AG04450 (cell line): ENCODE results near the gene ATP4B. TPM values are rescaled to one million over a fixed set of nuclear protein-coding genes. Genes with fewer than 3 reads are reported as not detected.

Experiments used
- CTCF ChIA-PET: fragments of 300-600, 350-600 bp; formaldehyde crosslinking; extraction: SDS; loops from one replicate; lab custom pipeline; 2022; ENCODE audit warnings: antibody characterized with exemption, inconsistent platforms; lab: Charles Lee
- POLR2A ChIA-PET: fragments of 350-600 bp; formaldehyde crosslinking; extraction: SDS; loops from one replicate; lab custom pipeline; 2021; ENCODE audit warnings: antibody characterized with exemption, inconsistent platforms; lab: Yijun Ruan, JAX
- DNase-seq: peaks from one replicate; pipeline ENCODE4 v3.0.0-alpha.2; 2011; ENCODE audit warnings: low read depth, low spot score
- H3K27ac ChIP-seq: one replicate; pipeline ENCODE4 v1.5.1; 2012; ENCODE audit warnings: low read depth, low read length, control low read depth
- H3K27me3 ChIP-seq: one replicate; pipeline ENCODE4 v1.6.0; 2012; ENCODE audit warnings: low read length; ENCODE audit not compliant: control insufficient read depth, insufficient read depth
- H3K4me3 ChIP-seq: 2 replicates; pipeline ENCODE4 v1.5.1; 2011; ENCODE audit warnings: mild to moderate bottlenecking, low read depth, low read length, control low read depth
- H3K9me3 ChIP-seq: 2 replicates; pipeline ENCODE4 v1.5.1; 2012; ENCODE audit warnings: low read length; ENCODE audit not compliant: control insufficient read depth, insufficient read depth
- CTCF ChIP-seq: IDR thresholded peaks from 2 replicates; pipeline ENCODE4 v1.5.1; 2011; ENCODE audit warnings: low read depth, low read length, control low read depth, inconsistent platforms
- polyA plus RNA-seq: library from polyadenylated mRNA; depleted of rRNA; stranded (reverse); fragments of >200 nt; gene quantifications from 2 replicates; pipeline ENCODE4 v1.2.3, GENCODE V29; 2011

ATP4B gene
- polyA plus RNA-seq, 1 experiment: not detected

- Histone ChIP-seq H3K4me3 (no peak overlapping the region), H3K9me3 (no peaks in the 10 kb centered on the region; the same call in none of the 2 replicates), H3K27me3 (no peaks in the 10 kb centered on the region), H3K27ac (no peak overlapping the region)
- TF ChIP-seq CTCF: no peak
- no peak for DNase-seq
- ChIA-PET POLR2A (no interaction called here), CTCF (no interaction called here)
Observed at GRCh38 chr13:113642563-113642962, 15.4 kb downstream of the ATP4B start.

DNA sequence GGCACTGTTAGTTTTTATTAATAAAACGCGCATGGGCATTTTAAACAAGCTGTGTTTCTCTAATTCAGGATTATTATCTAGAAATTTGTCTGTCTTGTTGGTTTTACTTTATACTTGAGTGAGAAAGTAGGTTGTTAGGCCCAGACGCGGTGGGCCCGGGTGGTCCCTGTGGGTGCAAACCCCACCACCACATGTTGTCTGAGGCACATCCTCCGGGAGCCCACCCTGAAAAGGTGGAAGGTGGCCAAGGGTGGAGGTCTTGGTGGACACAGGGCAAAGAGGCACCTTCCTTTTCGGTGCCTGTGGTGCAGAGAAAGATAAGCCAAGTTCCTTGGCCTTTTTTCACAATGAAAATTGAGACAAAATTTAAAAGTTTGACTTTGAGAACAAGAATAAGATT, 16.6 kb downstream of the ATP4B start:
- Histone ChIP-seq H3K27me3 (no peaks in the 10 kb centered on the region), H3K4me3 (no peak overlapping the region), H3K27ac (no peak overlapping the region), H3K9me3 (no peaks in the 10 kb centered on the region; the same call in none of the 2 replicates)
- no peak for DNase-seq
- ChIA-PET CTCF (interaction anchor here (0.6 kb wide), 1 partner anchor 143 kb away, joined by 3 read pairs; no protein-coding TSS in a partner anchor), POLR2A (no interaction called here)
- TF ChIP-seq CTCF: no peak

DNA sequence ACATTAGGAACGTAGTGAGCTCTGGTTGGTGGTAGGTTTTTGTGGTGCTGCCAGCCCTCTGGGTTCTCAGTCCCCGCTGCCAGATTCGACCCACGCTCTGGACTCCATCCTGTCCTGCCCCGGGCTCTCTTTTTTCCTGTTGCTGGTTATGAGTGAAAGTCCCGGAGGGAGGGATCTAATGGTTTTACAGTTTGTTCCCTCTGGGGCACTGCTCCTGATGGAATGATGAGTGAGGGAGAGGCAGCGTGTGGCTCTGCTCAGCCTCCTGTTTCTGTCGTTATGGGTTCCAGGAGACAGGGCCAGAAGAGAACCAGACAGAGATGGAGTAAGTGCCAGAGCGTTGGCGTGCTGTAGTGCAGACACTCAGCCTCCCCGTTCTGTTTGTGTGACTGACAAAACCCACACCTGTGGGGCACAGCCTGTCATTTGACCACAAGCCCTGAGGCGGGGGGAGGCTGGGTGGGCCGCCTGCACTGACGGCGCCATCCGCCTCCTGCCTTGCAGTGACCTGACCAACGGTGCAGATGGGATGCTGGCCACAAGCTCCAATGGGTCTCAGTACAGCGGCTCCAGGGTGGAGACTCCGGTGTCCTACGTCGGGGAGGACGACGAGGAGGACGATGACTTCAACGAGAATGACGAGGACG, 18.3 kb downstream of the ATP4B start:
- Histone ChIP-seq H3K27ac (no peak overlapping the region), H3K4me3 (no peak overlapping the region), H3K27me3 (no peaks in the 10 kb centered on the region), H3K9me3 (no peaks in the 10 kb centered on the region; the same call in none of the 2 replicates)
- no peak for DNase-seq
- ChIA-PET CTCF (no interaction called here), POLR2A (no interaction called here)
- no peak for TF ChIP-seq CTCF

DNA sequence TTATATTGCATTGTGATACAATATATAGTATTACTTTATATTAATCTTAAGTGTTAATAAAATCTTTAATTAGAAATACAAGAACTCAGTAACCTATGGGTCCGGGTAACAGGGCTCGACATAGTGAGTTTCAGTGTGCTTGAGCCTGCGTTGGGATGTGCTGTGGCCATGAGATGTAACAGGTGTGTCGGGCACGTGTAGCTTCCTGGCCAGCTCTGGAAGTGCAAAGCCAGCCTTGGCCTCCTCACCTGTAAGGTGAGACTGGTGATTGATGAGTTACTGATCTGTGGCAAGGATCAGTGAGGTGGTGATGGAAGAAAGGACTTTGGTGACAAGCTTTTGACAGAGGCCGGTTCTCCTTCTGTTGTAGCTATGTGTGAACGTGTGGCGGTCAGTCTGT, 19.2 kb downstream of the ATP4B start:
- ChIA-PET POLR2A (no interaction called here), CTCF (no interaction called here)
- Histone ChIP-seq H3K27ac (no peak overlapping the region), H3K27me3 (no peaks in the 10 kb centered on the region), H3K9me3 (no peaks in the 10 kb centered on the region; the same call in none of the 2 replicates), H3K4me3 (no peak overlapping the region)
- no peak for DNase-seq
- TF ChIP-seq CTCF: no peak

DNA sequence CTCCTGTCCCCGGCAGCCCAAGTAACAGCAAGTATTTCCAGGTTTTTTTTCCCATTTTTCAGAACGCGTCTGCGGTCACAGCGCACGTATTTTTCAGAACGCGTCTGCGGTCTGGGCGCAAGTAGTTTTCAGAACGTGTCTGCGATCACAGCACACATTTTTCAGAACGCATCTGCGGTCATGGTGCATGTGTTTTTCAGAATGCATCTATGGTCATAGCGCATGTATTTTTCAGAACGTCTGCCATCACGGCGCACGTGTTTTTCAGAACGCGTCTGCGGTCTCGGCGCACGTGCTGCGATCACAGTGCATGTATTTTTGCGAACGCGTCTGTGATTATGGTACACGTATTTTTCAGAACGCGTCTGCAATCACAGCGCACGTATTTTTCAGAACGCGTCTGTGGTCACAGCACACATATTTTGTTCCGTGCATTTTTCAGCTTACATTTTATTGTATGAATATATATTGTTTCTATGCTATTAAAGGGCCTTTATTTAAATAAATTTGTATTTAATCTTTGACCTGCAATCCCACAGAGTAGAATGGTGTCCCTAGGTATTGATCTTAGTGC, 19.7 kb downstream of the ATP4B start:
- no peaks in the 10 kb centered on the region; the same call in none of the 2 replicates for H3K9me3 ChIP-seq
- H3K27me3 ChIP-seq: no peaks in the 10 kb centered on the region
- ChIA-PET CTCF (no interaction called here), POLR2A (no interaction called here)
- no peak overlapping the region for H3K4me3 ChIP-seq
- no peak overlapping the region for H3K27ac ChIP-seq
- DNase-seq: no peak
- TF ChIP-seq CTCF: no peak
